ENCODE data around the gene PTPRA.

PTPRA gene

DNA sequence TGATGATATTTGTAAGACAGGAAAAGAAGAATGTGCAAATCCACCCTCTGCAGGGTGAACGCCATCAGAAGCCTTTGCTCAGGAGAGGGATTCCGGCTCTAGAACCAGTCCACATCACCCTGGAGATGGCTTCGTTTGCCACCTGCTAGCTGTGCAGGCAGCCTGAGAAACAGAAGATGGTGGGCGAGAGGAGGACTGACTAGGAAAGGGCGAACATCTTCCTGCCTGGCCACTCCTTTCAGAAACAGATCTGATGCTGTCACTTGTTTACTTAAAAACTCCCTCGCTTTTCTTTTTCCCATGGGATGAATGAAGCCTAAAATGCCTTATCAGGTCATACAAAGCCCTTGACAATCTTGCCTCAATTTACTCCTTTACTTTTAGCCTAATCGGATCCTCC is 1.2 kb downstream of the PTPRA start:
- Histone ChIP-seq H3K4me3 (ENCODE audit: low read length) (peak overlapping the region; percentile 85), H3F3A (ENCODE audit: control insufficient read depth, insufficient read depth) (peaks cover 2% of the 10 kb centered on the region; the same call in 1 of the 2 replicates), H3K36me3 (ENCODE audit: control insufficient read depth, low read length) (peaks cover 24% of the 10 kb centered on the region), H3K9me3 (ENCODE audit: control insufficient read depth, insufficient read depth, low read length) (no peaks in the 10 kb centered on the region), H3K27me3 (ENCODE audit: control insufficient read depth, low read length) (peaks cover 17% of the 10 kb centered on the region), H3K4me2 (ENCODE audit: low read length) (peak overlapping the region; percentile 83), H4K20me1 (ENCODE audit: control insufficient read depth, insufficient read depth, low read depth, low read length) (peaks cover 20% of the 10 kb centered on the region), H3K79me2 (ENCODE audit: control insufficient read depth, low read length) (peaks cover 56% of the 10 kb centered on the region), H3K4me1 (ENCODE audit: control insufficient read depth, low read length) (peaks cover 27% of the 10 kb centered on the region), H3K9me2 (replicated peaks; ENCODE audit: control insufficient read depth, low read length) (no peaks in the 10 kb centered on the region), H3K27ac (ENCODE audit: low read depth, low read length) (no peak overlapping the region)
- no peak for TF ChIP-seq EZH2phosphoT487 (IDR thresholded peaks at IDR 0.05; ENCODE audit: borderline replicate concordance, low read length)
- TF ChIP-seq, protein P1, sequence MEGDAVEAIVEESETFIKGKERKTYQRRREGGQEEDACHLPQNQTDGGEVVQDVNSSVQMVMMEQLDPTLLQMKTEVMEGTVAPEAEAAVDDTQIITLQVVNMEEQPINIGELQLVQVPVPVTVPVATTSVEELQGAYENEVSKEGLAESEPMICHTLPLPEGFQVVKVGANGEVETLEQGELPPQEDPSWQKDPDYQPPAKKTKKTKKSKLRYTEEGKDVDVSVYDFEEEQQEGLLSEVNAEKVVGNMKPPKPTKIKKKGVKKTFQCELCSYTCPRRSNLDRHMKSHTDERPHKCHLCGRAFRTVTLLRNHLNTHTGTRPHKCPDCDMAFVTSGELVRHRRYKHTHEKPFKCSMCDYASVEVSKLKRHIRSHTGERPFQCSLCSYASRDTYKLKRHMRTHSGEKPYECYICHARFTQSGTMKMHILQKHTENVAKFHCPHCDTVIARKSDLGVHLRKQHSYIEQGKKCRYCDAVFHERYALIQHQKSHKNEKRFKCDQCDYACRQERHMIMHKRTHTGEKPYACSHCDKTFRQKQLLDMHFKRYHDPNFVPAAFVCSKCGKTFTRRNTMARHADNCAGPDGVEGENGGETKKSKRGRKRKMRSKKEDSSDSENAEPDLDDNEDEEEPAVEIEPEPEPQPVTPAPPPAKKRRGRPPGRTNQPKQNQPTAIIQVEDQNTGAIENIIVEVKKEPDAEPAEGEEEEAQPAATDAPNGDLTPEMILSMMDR (IDR thresholded peaks at IDR 0.05; ENCODE audit: low read depth, low read length, poor library complexity, severe bottlenecking) = no peak

DNA sequence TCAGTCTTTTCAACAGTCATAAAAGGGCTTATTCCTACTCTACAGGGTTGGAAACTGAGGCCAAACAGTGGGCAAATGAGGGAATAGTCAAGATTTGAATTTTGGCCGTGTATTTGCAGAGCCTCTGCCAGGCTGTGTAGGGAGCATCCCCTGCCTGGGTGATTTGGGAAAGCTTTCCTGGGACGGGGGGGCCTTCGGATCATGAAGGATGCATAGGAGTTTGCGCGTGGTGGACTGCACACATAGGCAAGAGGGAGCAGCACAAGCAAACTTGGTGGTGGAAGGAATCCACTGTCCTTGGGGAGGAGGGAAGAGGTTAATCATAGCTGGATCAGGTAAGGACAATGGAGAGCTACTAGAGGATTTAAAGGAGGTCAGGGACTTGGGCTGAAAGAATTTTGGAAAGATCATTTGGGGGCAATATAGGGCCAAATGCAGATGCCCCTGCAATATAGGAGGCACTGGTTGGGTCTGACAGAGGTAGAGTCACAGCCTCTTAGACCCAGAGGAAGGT is 2.5 kb downstream of the PTPRA start:
- Histone ChIP-seq H3K9me3 (ENCODE audit: control insufficient read depth, insufficient read depth, low read length) (no peaks in the 10 kb centered on the region), H3K36me3 (ENCODE audit: control insufficient read depth, low read length) (peaks cover 26% of the 10 kb centered on the region), H3K4me2 (ENCODE audit: low read length) (peak overlapping the region; percentile 83), H3K27me3 (ENCODE audit: control insufficient read depth, low read length) (peaks cover 15% of the 10 kb centered on the region), H3K27ac (ENCODE audit: low read depth, low read length) (no peak overlapping the region), H3K9me2 (replicated peaks; ENCODE audit: control insufficient read depth, low read length) (no peaks in the 10 kb centered on the region), H3F3A (ENCODE audit: control insufficient read depth, insufficient read depth) (peaks cover 2% of the 10 kb centered on the region; the same call in 1 of the 2 replicates), H3K79me2 (ENCODE audit: control insufficient read depth, low read length) (peaks cover 69% of the 10 kb centered on the region), H3K4me1 (ENCODE audit: control insufficient read depth, low read length) (peaks cover 27% of the 10 kb centered on the region), H3K4me3 (ENCODE audit: low read length) (no peak overlapping the region), H4K20me1 (ENCODE audit: control insufficient read depth, insufficient read depth, low read depth, low read length) (peaks cover 20% of the 10 kb centered on the region)
- TF ChIP-seq, protein P1 (IDR thresholded peaks at IDR 0.05; ENCODE audit: low read depth, low read length, poor library complexity, severe bottlenecking) = no peak
- TF ChIP-seq EZH2phosphoT487 (IDR thresholded peaks at IDR 0.05; ENCODE audit: borderline replicate concordance, low read length) = no peak

DNA sequence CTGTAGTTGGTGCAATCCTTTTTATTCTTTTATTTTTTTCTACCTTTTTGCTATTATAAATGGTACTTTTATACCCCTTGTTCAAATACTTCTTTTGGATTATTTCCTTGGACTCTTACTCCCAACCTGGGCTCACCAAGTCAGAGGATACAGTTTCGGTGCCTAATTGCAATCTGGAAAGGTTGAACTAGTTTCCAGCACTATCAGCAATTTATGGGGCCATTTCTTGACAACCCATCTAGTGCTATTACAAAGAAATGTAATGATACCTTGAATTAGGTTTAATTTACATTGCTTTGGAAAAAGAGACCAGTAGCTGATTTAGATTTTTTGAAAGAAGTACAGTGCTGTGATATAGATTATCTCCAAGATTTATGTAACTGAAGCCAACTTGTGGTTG is 5.2 kb downstream of the PTPRA start:
- Histone ChIP-seq H3K4me1 (ENCODE audit: control insufficient read depth, low read length) (peaks cover 17% of the 10 kb centered on the region), H3K27me3 (ENCODE audit: control insufficient read depth, low read length) (no peaks in the 10 kb centered on the region), H4K20me1 (ENCODE audit: control insufficient read depth, insufficient read depth, low read depth, low read length) (peaks cover 20% of the 10 kb centered on the region), H3K79me2 (ENCODE audit: control insufficient read depth, low read length) (peaks cover 93% of the 10 kb centered on the region), H3K9me3 (ENCODE audit: control insufficient read depth, insufficient read depth, low read length) (no peaks in the 10 kb centered on the region), H3K27ac (ENCODE audit: low read depth, low read length) (no peak overlapping the region), H3K4me2 (ENCODE audit: low read length) (no peak overlapping the region), H3K4me3 (ENCODE audit: low read length) (no peak overlapping the region), H3F3A (ENCODE audit: control insufficient read depth, insufficient read depth) (no peaks in the 10 kb centered on the region), H3K9me2 (replicated peaks; ENCODE audit: control insufficient read depth, low read length) (no peaks in the 10 kb centered on the region), H3K36me3 (ENCODE audit: control insufficient read depth, low read length) (peaks cover 26% of the 10 kb centered on the region)
- TF ChIP-seq, protein P1 (IDR thresholded peaks at IDR 0.05; ENCODE audit: low read depth, low read length, poor library complexity, severe bottlenecking) = no peak
- TF ChIP-seq EZH2phosphoT487 (IDR thresholded peaks at IDR 0.05; ENCODE audit: borderline replicate concordance, low read length) = no peak
